ENCODE measurements around the gene POPDC3. TPM values are rescaled to one million over a fixed set of nuclear protein-coding genes. Genes with fewer than 3 reads are reported as not detected.

The POPDC3 gene
- total and polyA plus RNA-seq, 10 of the 15 experiments (the other 5 are each of a cell fraction or from before 2014, with no cell fraction given) = 1.6 TPM; not detected in 9

GRCh38 chr6:105167914-105168313 lies 11.9 kb downstream of the POPDC3 start:
- H3K9ac ChIP-seq (ENCODE audit: control insufficient read depth, insufficient read depth, low read length) = no peak overlapping the region
- H3K27me3 ChIP-seq (replicated peaks in 1 of 2; ENCODE audit: control insufficient read depth in 2 of 2, insufficient read depth in 2 of 2, low read length in 1 of 2) = no peaks in the 10 kb centered on the region
- no peaks in the 10 kb centered on the region for H3K9me3 ChIP-seq (replicated peaks; ENCODE audit: control insufficient read depth, insufficient read depth, low read length)
- ChIA-PET SMC1A (ENCODE audit: uncharacterized antibody, unreplicated experiment) (no interaction called here), POLR2A (no interaction called here), RAD21 (ENCODE audit: unreplicated experiment) (no interaction called here), CTCF (interaction anchor here (1.4 kb wide), 1 partner anchor 80 kb away, joined by 3 read pairs; no protein-coding TSS in a partner anchor)
- no peaks in the 10 kb centered on the region for H3K36me3 ChIP-seq (ENCODE audit: control insufficient read depth in 2 of 2, insufficient read depth in 2 of 2, low read length in 1 of 2)
- no peak for ATAC-seq
- no peak for DNase-seq (ENCODE audit: low read depth, low spot score)
- TF ChIP-seq RAD51 (IDR thresholded peaks at IDR 0.05) (no peak), CREM (IDR thresholded peaks at IDR 0.05; ENCODE audit: low read depth) (no peak), JUND (IDR thresholded peaks at IDR 0.05; ENCODE audit: low read depth, low read length) (no peak)
- H3K4me1 ChIP-seq (ENCODE audit: control insufficient read depth, insufficient read depth, low read length) = no peaks in the 10 kb centered on the region
- H3K27ac ChIP-seq (ENCODE audit: control insufficient read depth, insufficient read depth) = no peak overlapping the region
- no peak overlapping the region for H3K4me3 ChIP-seq
- H3K4me2 ChIP-seq (ENCODE audit: control insufficient read depth, insufficient read depth) = no peak overlapping the region
- no peak overlapping the region for H2AFZ ChIP-seq (ENCODE audit: control insufficient read depth, low read depth, low read length)
- intact Hi-C loops (cut with micrococcal nuclease; ENCODE audit: unreplicated experiment) (no loop called here), in situ Hi-C loops (cut with MboI) (no loop called here)
- BruUV-seq (replicated peaks) = no TSS peak
- no peaks in the 10 kb centered on the region for H3K79me2 ChIP-seq (ENCODE audit: control insufficient read depth, insufficient read depth, low read length)
- FAIRE-seq = no peak
- no peaks in the 10 kb centered on the region for H4K20me1 ChIP-seq (ENCODE audit: control insufficient read depth, insufficient read depth)

GRCh38 chr6:105164418-105164817 lies 15.4 kb downstream of the POPDC3 start:
- CTCF ChIA-PET = no interaction called here
- H3K9me3 ChIP-seq (replicated peaks; ENCODE audit: control insufficient read depth, insufficient read depth, low read length) = no peaks in the 10 kb centered on the region
- no peak overlapping the region for H3K4me3 ChIP-seq
- no peaks in the 10 kb centered on the region for H3K4me1 ChIP-seq (ENCODE audit: control insufficient read depth, insufficient read depth, low read length)
- H3K36me3 ChIP-seq (ENCODE audit: control insufficient read depth in 2 of 2, insufficient read depth in 2 of 2, low read length in 1 of 2) = no peaks in the 10 kb centered on the region
- SMC1A ChIA-PET (ENCODE audit: uncharacterized antibody, unreplicated experiment) = no interaction called here
- H2AFZ ChIP-seq (ENCODE audit: control insufficient read depth, low read depth, low read length) = no peak overlapping the region
- no TSS peak for BruUV-seq (replicated peaks)
- ATAC-seq (no peak), FAIRE-seq (no peak), DNase-seq (ENCODE audit: low read depth, low spot score) (no peak)
- H3K27ac ChIP-seq (ENCODE audit: control insufficient read depth, insufficient read depth) = no peak overlapping the region
- in situ Hi-C loops (cut with MboI) = no loop called here
- POLR2A ChIA-PET = no interaction called here
- H3K79me2 ChIP-seq (ENCODE audit: control insufficient read depth, insufficient read depth, low read length) = no peaks in the 10 kb centered on the region
- RAD21 ChIA-PET (ENCODE audit: unreplicated experiment) = no interaction called here
- no peaks in the 10 kb centered on the region; a peak in 1 of 4 replicates for H3K27me3 ChIP-seq (replicated peaks in 1 of 2; ENCODE audit: control insufficient read depth in 2 of 2, insufficient read depth in 2 of 2, low read length in 1 of 2)
- H3K9ac ChIP-seq (ENCODE audit: control insufficient read depth, insufficient read depth, low read length) = no peak overlapping the region
- H3K4me2 ChIP-seq (ENCODE audit: control insufficient read depth, insufficient read depth) = no peak overlapping the region
- intact Hi-C loops (cut with micrococcal nuclease; ENCODE audit: unreplicated experiment) = no loop called here
- no peaks in the 10 kb centered on the region for H4K20me1 ChIP-seq (ENCODE audit: control insufficient read depth, insufficient read depth)
- WGBS (ENCODE audit: insufficient coverage, insufficient replicate concordance, low lambda C conversion rate, missing lambda C conversion rate) = 2% methylated on average over 2 of the region's 2 CpGs
- TF ChIP-seq RBBP5 (conservative IDR thresholded peaks at IDR 0.05) (no peak), USF1 (IDR thresholded peaks at IDR 0.05; ENCODE audit: borderline replicate concordance, extremely low read length, insufficient read depth, low read depth, low read length) (no peak), PKNOX1 (IDR thresholded peaks at IDR 0.05) (no peak), E4F1 (IDR thresholded peaks at IDR 0.05; ENCODE audit: borderline replicate concordance, partially characterized antibody) (no peak), CREB1 (IDR thresholded peaks at IDR 0.05; ENCODE audit: low read depth) (no peak), RELB (IDR thresholded peaks at IDR 0.05; ENCODE audit: low read depth) (no peak), CTCF (IDR thresholded peaks at IDR 0.05 in 2 of 3, conservative IDR thresholded peaks at IDR 0.05 in 1 of 3; ENCODE audit: control insufficient read depth in 2 of 3, extremely low read depth in 1 of 3, insufficient read depth in 1 of 3, low read depth in 3 of 3, low read length in 3 of 3) (no peak)

Data from GM12878 (cell line).